ENCODE results near the gene VSIG10L. TPM values are rescaled to one million over a fixed set of nuclear protein-coding genes. Genes with fewer than 3 reads are reported as not detected.

VSIG10L gene
- 1 to 10 TPM; 2.6 to 6.7 TPM for total RNA-seq
- polyA plus RNA-seq (ENCODE audit: insufficient read length in 2 of 2) = 10 to 100 TPM in 1 of 2 donors, 1 to 10 TPM in 1; 10.0 to 12.7 TPM
- long read RNA-seq, donor 1 = 0 reads
- long read RNA-seq, donor 2 = 0 reads
- long read RNA-seq, donor 3 = 0 reads
- long read RNA-seq, donor 4 = 0 reads

GRCh38 chr19:51341976-51342580, at the start of gene VSIG10L:
Gene VSIG10L, minus strand, starts transcription at chr19:51342139. Its CDS starts 15 bp downstream, at chr19:51342124.
- Histone ChIP-seq H3K27me3 (ENCODE audit: control insufficient read depth, insufficient read depth, low read length) (peaks cover 8% of the 10 kb centered on the region), H3K4me1 (ENCODE audit: control insufficient read depth, insufficient read depth, low read length) (peaks cover 21% of the 10 kb centered on the region), H3K4me3 (ENCODE audit: low read depth, low read length) (no peak within 1 kb of the TSS), H3K9me3 (ENCODE audit: control insufficient read depth, insufficient read depth, low read length) (no peaks in the 10 kb centered on the region), H3K36me3 (ENCODE audit: control insufficient read depth, insufficient read depth, low read length) (peaks cover 22% of the 10 kb centered on the region), H3K27ac (ENCODE audit: low read depth, low read length) (no peak within 1 kb of the TSS)
- DNase-seq (ENCODE audit: low read depth in 4 of 6, low spot score in 6 of 6) = no peak
- 62% methylated on average over 3 of the region's 3 CpGs for WGBS (ENCODE audit: insufficient coverage)

- no peak for DNase-seq (ENCODE audit: low read depth in 4 of 6, low spot score in 6 of 6)
- no peaks in the 10 kb centered on the region for H3K27me3 ChIP-seq (ENCODE audit: control insufficient read depth, insufficient read depth, low read length)
- H3K4me1 ChIP-seq (ENCODE audit: control insufficient read depth, insufficient read depth, low read length) = peaks cover 15% of the 10 kb centered on the region
- no peak overlapping the region for H3K4me3 ChIP-seq (ENCODE audit: low read depth, low read length)
- WGBS (ENCODE audit: insufficient coverage) = 63% methylated on average over 6 of the region's 8 CpGs
- no peaks in the 10 kb centered on the region for H3K36me3 ChIP-seq (ENCODE audit: control insufficient read depth, insufficient read depth, low read length)
- no peak overlapping the region for H3K27ac ChIP-seq (ENCODE audit: low read depth, low read length)
- H3K9me3 ChIP-seq (ENCODE audit: control insufficient read depth, insufficient read depth, low read length) = no peaks in the 10 kb centered on the region
Measured at GRCh38 chr19:51391073-51391611, 49.2 kb upstream of the VSIG10L start.

- Histone ChIP-seq H3K27ac (ENCODE audit: low read depth, low read length) (no peak overlapping the region), H3K4me3 (ENCODE audit: low read depth, low read length) (no peak overlapping the region), H3K36me3 (ENCODE audit: control insufficient read depth, insufficient read depth, low read length) (no peaks in the 10 kb centered on the region), H3K27me3 (ENCODE audit: control insufficient read depth, insufficient read depth, low read length) (no peaks in the 10 kb centered on the region), H3K9me3 (ENCODE audit: control insufficient read depth, insufficient read depth, low read length) (no peaks in the 10 kb centered on the region), H3K4me1 (ENCODE audit: control insufficient read depth, insufficient read depth, low read length) (peaks cover 6% of the 10 kb centered on the region)
- 87% methylated on average over 14 of the region's 14 CpGs for WGBS (ENCODE audit: insufficient coverage)
- DNase-seq (ENCODE audit: low read depth in 4 of 6, low spot score in 6 of 6) = no peak
Measured at GRCh38 chr19:51389143-51389542, 47.2 kb upstream of the VSIG10L start.

DNA sequence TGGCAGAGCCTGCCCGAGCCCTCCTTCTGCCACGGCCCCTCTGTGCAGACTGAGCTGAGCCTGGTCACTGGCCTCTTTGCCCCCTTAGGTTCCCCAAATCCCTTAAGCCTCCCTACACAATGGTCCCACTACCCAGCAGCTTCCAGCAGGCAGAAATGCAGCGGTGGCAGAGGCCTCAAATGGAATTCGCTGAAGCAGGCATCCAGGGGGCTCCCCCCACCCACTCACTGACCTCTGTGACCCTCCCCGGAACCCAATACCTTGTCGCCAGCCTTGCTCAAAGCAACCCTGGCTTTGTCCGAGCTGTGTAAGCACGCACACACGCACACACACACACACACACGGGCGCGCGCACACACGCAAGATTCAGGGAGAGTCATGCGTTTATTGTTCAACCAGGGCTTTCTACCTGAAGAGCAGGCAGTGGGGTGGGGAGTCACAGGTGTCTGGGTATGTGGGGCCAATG, 46.0 kb upstream of the VSIG10L start, which contains the start of gene LIM2:
Gene LIM2, minus strand, starts transcription at position 51 of the 466 bp plus-strand sequence. CDS start 531 bp downstream, outside the sequence.
- Histone ChIP-seq H3K9me3 (ENCODE audit: control insufficient read depth, insufficient read depth, low read length) (no peaks in the 10 kb centered on the region), H3K27me3 (ENCODE audit: control insufficient read depth, insufficient read depth, low read length) (no peaks in the 10 kb centered on the region), H3K4me1 (ENCODE audit: control insufficient read depth, insufficient read depth, low read length) (no peaks in the 10 kb centered on the region), H3K36me3 (ENCODE audit: control insufficient read depth, insufficient read depth, low read length) (no peaks in the 10 kb centered on the region), H3K27ac (ENCODE audit: low read depth, low read length) (no peak within 1 kb of the TSS), H3K4me3 (ENCODE audit: low read depth, low read length) (no peak within 1 kb of the TSS)
- no peak for DNase-seq (ENCODE audit: low read depth in 4 of 6, low spot score in 6 of 6)
- WGBS (ENCODE audit: insufficient coverage) = 79% methylated on average over 8 of the region's 15 CpGs

- no peaks in the 10 kb centered on the region for H3K27me3 ChIP-seq (ENCODE audit: control insufficient read depth, insufficient read depth, low read length)
- H3K27ac ChIP-seq (ENCODE audit: low read depth, low read length) = no peak overlapping the region
- 86% methylated on average over 13 of the region's 14 CpGs for WGBS (ENCODE audit: insufficient coverage)
- DNase-seq (ENCODE audit: low read depth in 4 of 6, low spot score in 6 of 6) = no peak
- H3K9me3 ChIP-seq (ENCODE audit: control insufficient read depth, insufficient read depth, low read length) = no peaks in the 10 kb centered on the region
- no peaks in the 10 kb centered on the region for H3K36me3 ChIP-seq (ENCODE audit: control insufficient read depth, insufficient read depth, low read length)
- no peaks in the 10 kb centered on the region for H3K4me1 ChIP-seq (ENCODE audit: control insufficient read depth, insufficient read depth, low read length)
- H3K4me3 ChIP-seq (ENCODE audit: low read depth, low read length) = no peak overlapping the region
Measured at GRCh38 chr19:51386882-51387520, 45.1 kb upstream of the VSIG10L start.

- H3K9me3 ChIP-seq (ENCODE audit: control insufficient read depth, insufficient read depth, low read length) = no peaks in the 10 kb centered on the region
- no peaks in the 10 kb centered on the region for H3K36me3 ChIP-seq (ENCODE audit: control insufficient read depth, insufficient read depth, low read length)
- H3K27me3 ChIP-seq (ENCODE audit: control insufficient read depth, insufficient read depth, low read length) = no peaks in the 10 kb centered on the region
- H3K4me3 ChIP-seq (ENCODE audit: low read depth, low read length) = no peak overlapping the region
- no peak overlapping the region for H3K27ac ChIP-seq (ENCODE audit: low read depth, low read length)
- H3K4me1 ChIP-seq (ENCODE audit: control insufficient read depth, insufficient read depth, low read length) = no peaks in the 10 kb centered on the region
- no peak for DNase-seq (ENCODE audit: low read depth in 4 of 6, low spot score in 6 of 6)
- 98% methylated on average over 4 of the region's 4 CpGs for WGBS (ENCODE audit: insufficient coverage)
Measured at GRCh38 chr19:51382004-51382403, 40.1 kb upstream of the VSIG10L start.

- WGBS (ENCODE audit: insufficient coverage) = 94% methylated on average over 9 of the region's 9 CpGs
- DNase-seq (ENCODE audit: low read depth in 4 of 6, low spot score in 6 of 6) = no peak
Measured at GRCh38 chr19:51380379-51380778, 38.4 kb upstream of the VSIG10L start.

DNA sequence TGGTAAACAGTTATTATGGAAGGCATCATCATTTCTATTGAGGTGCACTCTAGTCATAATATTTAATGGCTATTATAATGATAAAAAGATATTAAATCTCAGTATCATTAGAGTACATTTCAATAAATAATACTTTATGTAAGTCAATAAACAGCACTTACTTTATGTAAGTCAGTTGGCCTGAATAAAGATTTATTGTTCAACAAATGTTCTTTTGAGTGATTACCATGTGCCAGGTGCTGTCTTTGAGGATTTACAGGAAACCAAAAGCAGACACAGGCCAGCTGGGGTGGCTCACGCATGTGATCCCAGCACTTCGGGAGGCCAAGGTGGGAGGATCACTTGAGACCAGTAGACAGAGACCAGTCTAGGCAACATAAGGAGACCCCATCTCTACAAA, 35.5 kb upstream of the VSIG10L start:
- H3K4me1 ChIP-seq (ENCODE audit: control insufficient read depth, insufficient read depth, low read length) = no peaks in the 10 kb centered on the region
- no peak overlapping the region for H3K27ac ChIP-seq (ENCODE audit: low read depth, low read length)
- DNase-seq (ENCODE audit: low read depth in 4 of 6, low spot score in 6 of 6) = no peak
- no peaks in the 10 kb centered on the region for H3K36me3 ChIP-seq (ENCODE audit: control insufficient read depth, insufficient read depth, low read length)
- H3K4me3 ChIP-seq (ENCODE audit: low read depth, low read length) = no peak overlapping the region
- WGBS (ENCODE audit: insufficient coverage) = 100% methylated on average over 2 of the region's 2 CpGs
- no peaks in the 10 kb centered on the region for H3K27me3 ChIP-seq (ENCODE audit: control insufficient read depth, insufficient read depth, low read length)
- H3K9me3 ChIP-seq (ENCODE audit: control insufficient read depth, insufficient read depth, low read length) = no peaks in the 10 kb centered on the region

More at GRCh38 chr19:51380379-51380778, 38.4 kb upstream of the VSIG10L start:
- no peak overlapping the region for H3K27ac ChIP-seq (ENCODE audit: low read depth, low read length)
- no peaks in the 10 kb centered on the region for H3K9me3 ChIP-seq (ENCODE audit: control insufficient read depth, insufficient read depth, low read length)
- H3K4me3 ChIP-seq (ENCODE audit: low read depth, low read length) = no peak overlapping the region
- no peaks in the 10 kb centered on the region for H3K36me3 ChIP-seq (ENCODE audit: control insufficient read depth, insufficient read depth, low read length)
- no peaks in the 10 kb centered on the region for H3K4me1 ChIP-seq (ENCODE audit: control insufficient read depth, insufficient read depth, low read length)
- no peaks in the 10 kb centered on the region for H3K27me3 ChIP-seq (ENCODE audit: control insufficient read depth, insufficient read depth, low read length)

GRCh38 chr19:51375504-51376221, 33.7 kb upstream of the VSIG10L start:
- Histone ChIP-seq H3K9me3 (ENCODE audit: control insufficient read depth, insufficient read depth, low read length) (no peaks in the 10 kb centered on the region), H3K4me3 (ENCODE audit: low read depth, low read length) (no peak overlapping the region), H3K27ac (ENCODE audit: low read depth, low read length) (no peak overlapping the region), H3K27me3 (ENCODE audit: control insufficient read depth, insufficient read depth, low read length) (no peaks in the 10 kb centered on the region), H3K4me1 (ENCODE audit: control insufficient read depth, insufficient read depth, low read length) (no peaks in the 10 kb centered on the region), H3K36me3 (ENCODE audit: control insufficient read depth, insufficient read depth, low read length) (no peaks in the 10 kb centered on the region)
- no peak for DNase-seq (ENCODE audit: low read depth in 4 of 6, low spot score in 6 of 6)
- 82% methylated on average over 7 of the region's 11 CpGs for WGBS (ENCODE audit: insufficient coverage)

All from spinal cord (tissue), 10 donors.